H9 (cell line): ENCODE results near the gene CORIN. TPM values are rescaled to one million over a fixed set of nuclear protein-coding genes. Genes with fewer than 3 reads are reported as not detected.
"Not testable (repeated sequence)": the region's sequence is repeated elsewhere in the genome, so short reads cannot be mapped to it uniquely, and the experiment has no call there.

Source experiments
- DNase-seq: peaks from one replicate; pipeline ENCODE4 v3.0.0-alpha.2; 2017
- H2AFZ ChIP-seq: one replicate; pipeline ENCODE4 v1.6.1; 2013; ENCODE audit warnings: mild to moderate bottlenecking, low read length, control low read depth, moderate library complexity
- H2AK5ac ChIP-seq: 2 replicates; pipeline ENCODE4 v1.6.1; 2013; ENCODE audit warnings: low read length, control low read depth, mixed read lengths; ENCODE audit not compliant: insufficient read length
- H2BK120ac ChIP-seq: one replicate; pipeline ENCODE4 v1.6.1; 2013; ENCODE audit warnings: low read depth, mild to moderate bottlenecking, low read length, control low read depth, inconsistent platforms; ENCODE audit not compliant: poor library complexity, severe bottlenecking
- H2BK12ac ChIP-seq: 2 replicates; pipeline ENCODE4 v1.6.1; 2013; ENCODE audit warnings: low read length, control low read depth, mixed read lengths, low read depth; ENCODE audit not compliant: insufficient read length
- H2BK15ac ChIP-seq: 2 replicates; pipeline ENCODE4 v1.6.1; 2013; ENCODE audit warnings: low read depth, low read length, control low read depth
- H2BK20ac ChIP-seq: one replicate; pipeline ENCODE4 v1.6.1; 2013; ENCODE audit warnings: low read depth, mild to moderate bottlenecking, low read length, control low read depth, inconsistent platforms; ENCODE audit not compliant: poor library complexity, severe bottlenecking
- H2BK5ac ChIP-seq: 2 replicates; pipeline ENCODE4 v1.6.1; 2013; ENCODE audit warnings: low read length, control low read depth, mixed read lengths; ENCODE audit not compliant: insufficient read length
- H3K14ac ChIP-seq: 2 replicates; pipeline ENCODE4 v1.6.1; 2013; ENCODE audit warnings: low read length, control low read depth; ENCODE audit not compliant: insufficient read depth
- H3K18ac ChIP-seq: 2 replicates; pipeline ENCODE4 v1.6.1; 2013; ENCODE audit warnings: low read depth, mild to moderate bottlenecking, mixed read lengths, low read length, control low read depth; ENCODE audit not compliant: insufficient read length
- H3K23ac ChIP-seq: 2 replicates; pipeline ENCODE4 v1.6.1; 2013; ENCODE audit warnings: low read length, control low read depth, mixed read lengths, low read depth; ENCODE audit not compliant: insufficient read length
- H3K23me2 ChIP-seq: 2 replicates; pipeline ENCODE4 v1.6.1; 2013; ENCODE audit warnings: low read depth, mild to moderate bottlenecking, mixed read lengths, low read length, control low read depth; ENCODE audit not compliant: insufficient read length, poor library complexity, severe bottlenecking
- H3K27ac ChIP-seq: 2 replicates; pipeline ENCODE4 v1.5.1; 2013; ENCODE audit warnings: low read length, control low read depth, mixed read lengths, low read depth; ENCODE audit not compliant: insufficient read length
- H3K27me3 ChIP-seq: 2 replicates; pipeline ENCODE4 v1.6.1; 2013; ENCODE audit warnings: low read length, control low read depth, inconsistent platforms; ENCODE audit not compliant: insufficient read depth
- H3K4ac ChIP-seq: 2 replicates; pipeline ENCODE4 v1.6.1; 2013; ENCODE audit warnings: low read depth, mild to moderate bottlenecking, control low read depth, inconsistent platforms, low read length, moderate library complexity
- H3K4me1 ChIP-seq: 2 replicates; pipeline ENCODE4 v1.6.1; 2013; ENCODE audit warnings: low read length, control low read depth, inconsistent platforms; ENCODE audit not compliant: insufficient read depth
- H3K4me2 ChIP-seq: 2 replicates; pipeline ENCODE4 v1.6.1; 2013; ENCODE audit warnings: low read length, control low read depth, mixed read lengths; ENCODE audit not compliant: insufficient read length, insufficient read depth
- H3K56ac ChIP-seq: 2 replicates; pipeline ENCODE4 v1.6.1; 2013; ENCODE audit warnings: low read depth, mild to moderate bottlenecking, mixed read lengths, low read length, control low read depth; ENCODE audit not compliant: insufficient read length
- H3K79me1 ChIP-seq: 2 replicates; pipeline ENCODE4 v1.6.1; 2013; ENCODE audit warnings: low read depth, mild to moderate bottlenecking, moderate library complexity, low read length, control low read depth, inconsistent platforms; ENCODE audit not compliant: insufficient read depth, poor library complexity, severe bottlenecking
- H3K79me2 ChIP-seq: 2 replicates; pipeline ENCODE4 v1.6.1; 2013; ENCODE audit warnings: low read length, control low read depth, inconsistent platforms; ENCODE audit not compliant: insufficient read depth
- H3K9ac ChIP-seq: 2 replicates; pipeline ENCODE4 v1.6.1; 2013; ENCODE audit warnings: low read length, control low read depth, mixed read lengths; ENCODE audit not compliant: insufficient read length; ENCODE audit errors: extremely low read depth
- H3K9me3 ChIP-seq: one replicate; pipeline ENCODE4 v1.6.1; 2013; ENCODE audit warnings: low read depth, low read length, inconsistent platforms; ENCODE audit not compliant: control insufficient read depth
- H3T11ph ChIP-seq: one replicate; pipeline ENCODE4 v1.6.1; 2013; ENCODE audit warnings: mild to moderate bottlenecking, low read length, control low read depth, inconsistent platforms
- H4K20me1 ChIP-seq: one replicate; pipeline ENCODE4 v1.6.1; 2013; ENCODE audit not compliant: control insufficient read depth, insufficient read length, insufficient read depth
- H4K5ac ChIP-seq: 2 replicates; pipeline ENCODE4 v1.6.1; 2013; ENCODE audit warnings: low read depth, mild to moderate bottlenecking, mixed read lengths, low read length, control low read depth; ENCODE audit not compliant: insufficient read length
- H4K8ac ChIP-seq: replicated peaks from 2 replicates; pipeline ENCODE4 v1.6.1; 2013; ENCODE audit warnings: low read length, control low read depth, mixed read lengths, low read depth; ENCODE audit not compliant: insufficient read length
- H4K91ac ChIP-seq: 2 replicates; pipeline ENCODE4 v1.6.1; 2013; ENCODE audit warnings: low read depth, mild to moderate bottlenecking, moderate library complexity, mixed read lengths, low read length, control low read depth; ENCODE audit not compliant: insufficient read length
- H3K27ac Mint-ChIP-seq, 3 experiments: 2 replicates in 2 of 3; 3 replicates in 1 of 3; pipeline ENCODE4 v1.8.0; 2020 to 2021; ENCODE audit warnings: mixed read lengths in 3 of 3, mild to moderate bottlenecking in 1 of 3, moderate library complexity in 1 of 3
- H3K27me3 Mint-ChIP-seq: 2 replicates; pipeline ENCODE4 v1.8.0; 2021; ENCODE audit warnings: low read depth, mild to moderate bottlenecking, moderate library complexity, mixed read lengths
- H3K36me3 Mint-ChIP-seq, 3 experiments: 2 replicates in 2 of 3; 3 replicates in 1 of 3; pipeline ENCODE4 v1.8.0; 2020 to 2021; ENCODE audit warnings: low read depth in 3 of 3, mixed read lengths in 3 of 3; ENCODE audit not compliant: insufficient read depth in 1 of 3
- H3K4me1 Mint-ChIP-seq, 2 experiments: 2 replicates each; pipeline ENCODE4 v1.8.0; 2020; ENCODE audit warnings: mixed read lengths in 2 of 2
- H3K4me3 Mint-ChIP-seq, 2 experiments: 2 replicates in 1 of 2; 3 replicates in 1 of 2; pipeline ENCODE4 v1.8.0; 2020 to 2021; ENCODE audit warnings: mild to moderate bottlenecking in 2 of 2, mixed read lengths in 2 of 2, moderate library complexity in 1 of 2
- H3K9me3 Mint-ChIP-seq, 2 experiments: 2 replicates in 1 of 2; 3 replicates in 1 of 2; pipeline ENCODE4 v1.8.0; 2020; ENCODE audit warnings: mild to moderate bottlenecking in 2 of 2, mixed read lengths in 2 of 2, moderate library complexity in 1 of 2
- CTCF ChIP-seq: fragments of 200-600 bp; sonication (generic); conservative IDR thresholded peaks from 3 replicates; pipeline ENCODE4 v1.8.0; 2021; ENCODE audit warnings: antibody characterized with exemption, mild to moderate bottlenecking
- WGBS: extraction: QIAGEN DNeasy Blood & Tissue Kit; methylation state at CpG from one replicate; pipeline ENCODE4 v1.1.7; 2013; ENCODE audit warnings: missing lambda C conversion rate, low lambda C conversion rate, mixed read lengths; ENCODE audit not compliant: insufficient read length; ENCODE audit errors: extremely low coverage; 5-methylcytosine and 5-hydroxymethylcytosine counted together
- total RNA-seq: library from RNA; stranded (reverse); gene quantifications from 2 replicates; pipeline ENCODE4 v1.2.1, GENCODE V29; 2021

Gene CORIN
- total RNA-seq, 1 experiment from 2014 or later, result 0.39 TPM

DNA sequence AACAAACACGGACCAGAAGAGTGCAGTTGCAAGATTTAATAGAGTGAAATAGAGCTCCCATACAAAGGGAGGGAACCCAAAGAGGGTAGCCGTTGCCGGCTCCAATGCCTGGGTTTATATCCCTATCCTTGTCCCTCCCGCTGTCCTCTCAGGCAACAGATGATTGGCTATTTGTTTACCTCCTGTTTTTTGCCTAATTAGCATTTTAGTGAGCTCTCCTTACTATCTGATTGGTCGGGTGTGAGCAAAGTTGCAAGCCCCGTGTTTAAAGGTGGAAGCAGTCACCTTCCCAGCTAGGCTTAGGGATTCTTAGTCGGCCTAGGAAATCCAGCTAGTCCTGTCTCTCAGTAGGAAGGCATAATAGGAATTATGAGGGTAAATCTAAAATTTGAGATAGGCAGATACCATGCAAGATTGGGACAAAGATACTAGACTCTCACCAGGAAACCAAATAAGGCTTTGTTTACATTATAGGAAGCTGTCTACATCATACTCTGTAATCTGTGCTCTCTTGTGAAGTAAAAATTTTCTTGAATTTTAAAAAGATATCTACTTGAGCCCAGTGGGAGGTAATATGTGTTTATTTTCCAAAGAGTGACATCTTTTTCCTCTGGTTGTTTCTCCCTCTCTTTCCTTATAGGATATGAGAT, 286.8 kb downstream of the CORIN start:
- no peak overlapping the region for H2BK15ac ChIP-seq
- H4K8ac ChIP-seq, result no peak overlapping the region
- no peak overlapping the region for H2BK12ac ChIP-seq
- no peak overlapping the region for H3K14ac ChIP-seq
- no peak overlapping the region for H3K56ac ChIP-seq
- H4K91ac ChIP-seq, result no peak overlapping the region
- no peak overlapping the region for H2BK5ac ChIP-seq
- Mint-ChIP-seq H3K4me3 (no peak overlapping the region; a peak in 1 of 5 replicates), H3K36me3 (no peaks in the 10 kb centered on the region; a peak in 2 of 7 replicates), H3K4me1 (no peaks in the 10 kb centered on the region), H3K27me3 (no peaks in the 10 kb centered on the region), H3K9me3 (peaks cover 0 to 3% of the 10 kb centered on the region in 2 experiments; a peak in 2 of 5 replicates), H3K27ac (no peak overlapping the region)
- H3K9ac ChIP-seq, result no peak overlapping the region
- no peak overlapping the region for H3K27ac ChIP-seq
- H3K27me3 ChIP-seq, result no peaks in the 10 kb centered on the region
- no peak overlapping the region for H3K18ac ChIP-seq
- no peaks in the 10 kb centered on the region for H3K4me1 ChIP-seq
- H2BK20ac ChIP-seq, result no peak overlapping the region
- no peak overlapping the region for H3K4me2 ChIP-seq
- no peak for TF ChIP-seq CTCF
- no peak overlapping the region for H2AK5ac ChIP-seq
- no peak overlapping the region for H3K4ac ChIP-seq
- H3K79me1 ChIP-seq, result no peaks in the 10 kb centered on the region
- WGBS, result no CpG with 5 or more reads among the region's 7 CpGs
- DNase-seq, result no peak
- no peak overlapping the region for H3T11ph ChIP-seq
- H4K5ac ChIP-seq, result no peak overlapping the region
- no peak overlapping the region for H2AFZ ChIP-seq
- no peak overlapping the region for H2BK120ac ChIP-seq
- H3K23me2 ChIP-seq, result no peaks in the 10 kb centered on the region
- no peaks in the 10 kb centered on the region for H3K9me3 ChIP-seq
- H4K20me1 ChIP-seq, result no peaks in the 10 kb centered on the region
- H3K79me2 ChIP-seq, result no peaks in the 10 kb centered on the region
- H3K23ac ChIP-seq, result no peak overlapping the region

GRCh38 chr4:47550357-47550756, 287.5 kb downstream of the CORIN start:
- not testable (repeated sequence) for H3K79me2 ChIP-seq, H3K56ac ChIP-seq, H3K23ac ChIP-seq, H3K27ac Mint-ChIP-seq, H2BK12ac ChIP-seq, H3K18ac ChIP-seq, H4K20me1 ChIP-seq, H3K27me3 Mint-ChIP-seq, H3K36me3 Mint-ChIP-seq, H2BK15ac ChIP-seq, H3K27me3 ChIP-seq, H3K9ac ChIP-seq, DNase-seq, H3K9me3 ChIP-seq, H3K23me2 ChIP-seq, H3K27ac ChIP-seq, H3K4ac ChIP-seq, H3K4me1 Mint-ChIP-seq, H3K79me1 ChIP-seq, H2AK5ac ChIP-seq, H2BK5ac ChIP-seq, H2AFZ ChIP-seq, H3K9me3 Mint-ChIP-seq, H3T11ph ChIP-seq, H3K14ac ChIP-seq, H4K8ac ChIP-seq, H3K4me3 Mint-ChIP-seq, H4K91ac ChIP-seq, H3K4me1 ChIP-seq, H3K4me2 ChIP-seq, H2BK20ac ChIP-seq, H2BK120ac ChIP-seq, H4K5ac ChIP-seq
- no CpG with 5 or more reads among the region's 7 CpGs for WGBS
